ENCODE data around the gene CSNK1A1L. TPM values are rescaled to one million over a fixed set of nuclear protein-coding genes. Genes with fewer than 3 reads are reported as not detected.

Gene CSNK1A1L
- total and polyA plus RNA-seq, 2 of the 8 experiments (the other 6 are each of a cell fraction or from before 2014, with no cell fraction given): not detected

DNA sequence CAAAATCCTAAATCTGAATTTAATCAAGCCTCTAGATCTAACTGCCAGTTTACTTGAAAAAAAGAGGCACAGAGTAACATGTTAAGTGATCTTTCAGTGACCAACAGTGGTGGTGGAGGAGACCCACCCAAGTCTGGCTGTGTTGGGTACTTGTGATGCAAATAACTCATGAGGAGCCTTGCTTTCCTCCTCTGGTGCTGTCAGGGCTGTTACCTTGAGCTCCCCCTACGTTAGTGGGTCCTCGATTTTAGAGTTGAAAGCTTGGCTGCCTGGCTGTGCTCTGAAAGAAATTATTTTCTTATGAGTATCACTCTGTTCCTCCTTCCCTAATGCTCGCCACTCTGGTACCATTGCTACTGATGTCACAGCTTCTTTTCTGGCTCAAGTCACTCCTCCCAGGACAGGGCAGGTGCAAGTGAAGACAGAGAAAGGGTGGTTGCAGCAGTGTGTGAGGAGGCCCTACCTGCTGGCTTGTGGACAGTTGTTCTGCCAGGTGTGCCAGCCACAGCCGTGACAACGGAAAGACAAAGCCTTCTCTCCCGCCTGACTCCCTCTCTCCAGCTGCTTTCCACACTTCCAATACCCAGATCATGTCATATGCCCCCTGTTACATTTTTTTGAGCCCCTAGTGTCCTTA lies 39.5 kb downstream of the CSNK1A1L start (continued):
- TF ChIP-seq SIN3A (conservative IDR thresholded peaks at IDR 0.05 in 1 of 2, IDR thresholded peaks at IDR 0.05 in 1 of 2; ENCODE audit: low read depth in 1 of 2, low read length in 2 of 2): no peak
- TF ChIP-seq SIX5 (IDR thresholded peaks at IDR 0.05; ENCODE audit: low read depth, low read length): no peak
- TF ChIP-seq PHF8 (conservative IDR thresholded peaks at IDR 0.05; ENCODE audit: low read depth, low read length): no peak
- TF ChIP-seq POLR2A (IDR thresholded peaks at IDR 0.05; ENCODE audit: control extremely low read depth in 1 of 2, low read depth in 2 of 2, low read length in 2 of 2): no peak
- TF ChIP-seq TAF1 (IDR thresholded peaks at IDR 0.05; ENCODE audit: low read depth, low read length): no peak

Data from H1 (cell line).